HepG2 (cell line): ENCODE measurements around the gene RHOV. TPM values are rescaled to one million over a fixed set of nuclear protein-coding genes. Genes with fewer than 3 reads are reported as not detected.

ENCODE experiments used
- FOXA3 ChIP-seq: IDR thresholded peaks from 2 replicates; pipeline ENCODE4 v1.6.1; 2016; ENCODE audit warnings: missing genetic modification reagents, missing compliant biosample characterization
- FOXP4 ChIP-seq: sonication (generic); formaldehyde crosslinking; IDR thresholded peaks from 2 replicates; pipeline ENCODE4 v1.4.0; 2020; ENCODE audit warnings: missing genetic modification reagents
- GZF1 ChIP-seq: sonication (generic); formaldehyde crosslinking; IDR thresholded peaks from 2 replicates; pipeline ENCODE4 v1.5.1; 2020; ENCODE audit warnings: mild to moderate bottlenecking, missing genetic modification reagents
- HNRNPLL ChIP-seq: fragments of 200-400 bp; formaldehyde crosslinking; IDR thresholded peaks from 2 replicates; pipeline ENCODE4 v1.6.1; 2017; ENCODE audit warnings: mild to moderate bottlenecking, low read depth, low read length; ENCODE audit not compliant: poor library complexity, severe bottlenecking
- IRF9 ChIP-seq: sonication (generic); formaldehyde crosslinking; IDR thresholded peaks from 2 replicates; pipeline ENCODE4 v1.8.0; 2022; ENCODE audit warnings: missing genetic modification reagents, mild to moderate bottlenecking, borderline replicate concordance
- MTF2 ChIP-seq: sonication (generic); formaldehyde crosslinking; IDR thresholded peaks from 2 replicates; pipeline ENCODE4 v1.5.0; 2020; ENCODE audit warnings: missing genetic modification reagents, borderline replicate concordance
- PHF21A ChIP-seq: sonication (generic); formaldehyde crosslinking; IDR thresholded peaks from 2 replicates; pipeline ENCODE4 v1.5.0; 2020; ENCODE audit warnings: mild to moderate bottlenecking, missing genetic modification reagents
- POLR2AphosphoS5 ChIP-seq: IDR thresholded peaks from 2 replicates; pipeline ENCODE4 v1.6.1; 2012; ENCODE audit warnings: low read depth, low read length
- SALL1 ChIP-seq: sonication (generic); formaldehyde crosslinking; IDR thresholded peaks from 2 replicates; pipeline ENCODE4 v1.8.0; 2022; ENCODE audit warnings: mild to moderate bottlenecking, missing genetic modification reagents
- THAP11 ChIP-seq: IDR thresholded peaks from 2 replicates; pipeline ENCODE4 v1.6.1; 2016; ENCODE audit warnings: missing biosample characterization, missing genetic modification reagents
- XRCC5 ChIP-seq: fragments of 200-400 bp; formaldehyde crosslinking; optimal IDR thresholded peaks from 2 replicates; pipeline ENCODE3; 2017; ENCODE audit warnings: mild to moderate bottlenecking, low read length
- ZBTB14 ChIP-seq: sonication (generic); formaldehyde crosslinking; IDR thresholded peaks from 2 replicates; pipeline ENCODE4 v1.4.0; 2020; ENCODE audit warnings: missing genetic modification reagents
- ZFP91 ChIP-seq: sonication (generic); formaldehyde crosslinking; IDR thresholded peaks from 2 replicates; pipeline ENCODE4 v1.9.0; 2022; ENCODE audit warnings: missing genetic modification reagents, mild to moderate bottlenecking, borderline replicate concordance
- ZNF276 ChIP-seq: sonication (generic); formaldehyde crosslinking; IDR thresholded peaks from 2 replicates; pipeline ENCODE4 v1.4.0; 2020; ENCODE audit warnings: mild to moderate bottlenecking, low read depth, missing genetic modification reagents
- ZNF317 ChIP-seq: sonication (generic); formaldehyde crosslinking; IDR thresholded peaks from 2 replicates; pipeline ENCODE4 v1.5.0; 2020; ENCODE audit warnings: mild to moderate bottlenecking, missing genetic modification reagents
- ZNF430 ChIP-seq: sonication (generic); formaldehyde crosslinking; IDR thresholded peaks from 2 replicates; pipeline ENCODE4 v1.9.0; 2021; ENCODE audit warnings: mild to moderate bottlenecking, missing genetic modification reagents
- ZNF432 ChIP-seq: sonication (generic); formaldehyde crosslinking; IDR thresholded peaks from 2 replicates; pipeline ENCODE4 v1.5.0; 2020; ENCODE audit warnings: missing genetic modification reagents, mild to moderate bottlenecking, borderline replicate concordance
- ZNF558 ChIP-seq: sonication (generic); formaldehyde crosslinking; IDR thresholded peaks from 2 replicates; pipeline ENCODE4 v1.9.0; 2022; ENCODE audit warnings: mild to moderate bottlenecking, missing genetic modification reagents, borderline replicate concordance
- ZNF569 ChIP-seq: sonication (generic); formaldehyde crosslinking; IDR thresholded peaks from 2 replicates; pipeline ENCODE4 v1.5.0; 2020; ENCODE audit warnings: mild to moderate bottlenecking, missing genetic modification reagents, moderate library complexity, borderline replicate concordance
- ZSCAN21 ChIP-seq: sonication (generic); formaldehyde crosslinking; IDR thresholded peaks from 2 replicates; pipeline ENCODE4 v1.8.0; 2022; ENCODE audit warnings: mild to moderate bottlenecking, missing genetic modification reagents, moderate library complexity, borderline replicate concordance
- ZSCAN22 ChIP-seq: sonication (generic); formaldehyde crosslinking; IDR thresholded peaks from 2 replicates; pipeline ENCODE4 v1.4.0; 2020; ENCODE audit warnings: mild to moderate bottlenecking, missing genetic modification reagents
- polyA plus RNA-seq, 8 experiments: library from polyadenylated mRNA; depleted of rRNA in 3 of 8; stranded (reverse) in 7 of 8; unstranded in 1 of 8; fragments of >200 nt; fragmentation: Illumina TruSeq in 4 of 8; extraction: Trizol in 4 of 8; gene quantifications; 2 replicates each; pipeline versions ENCODE4 v1.2.1 to v1.2.3, GENCODE V29; 2011 to 2016; ENCODE audit warnings: low read depth in 4 of 8, missing spikeins in 1 of 8, mixed read lengths in 1 of 8; ENCODE audit not compliant: insufficient read depth in 1 of 8
- total RNA-seq, 5 experiments: library from RNA; depleted of rRNA; stranded (reverse); fragments of >200 nt; fragmentation: Illumina TruSeq; extraction: Trizol; gene quantifications; 2 replicates each; pipeline ENCODE4 v1.2.3, GENCODE V29; 2016; ENCODE audit warnings: low read depth in 1 of 5

The RHOV gene
- total and polyA plus RNA-seq, 2 of the 13 experiments (the other 11 are each of a cell fraction or from before 2014, with no cell fraction given) = 0.17 to 0.18 TPM

- TF ChIP-seq ZNF430 (CRISPR knock-in tag) (no peak), MTF2 (CRISPR knock-in tag) (no peak), POLR2AphosphoS5 (no peak), SALL1 (CRISPR knock-in tag) (no peak), IRF9 (CRISPR knock-in tag) (no peak), ZSCAN21 (CRISPR knock-in tag) (no peak), ZNF558 (no peak), HNRNPLL (no peak), ZSCAN22 (CRISPR knock-in tag) (no peak), XRCC5 (no peak), THAP11 (CRISPR knock-in tag) (no peak; the same call in 1 of the 2 replicates), ZBTB14 (CRISPR knock-in tag) (no peak), ZNF276 (CRISPR knock-in tag) (no peak), ZNF432 (CRISPR knock-in tag) (no peak), GZF1 (CRISPR knock-in tag) (no peak), ZFP91 (peak; percentile 42; the same call in 1 of the 2 replicates), ZNF317 (no peak), FOXA3 (no peak), ZNF569 (no peak), FOXP4 (0 out of 2 replicates have a peak, but pooled peaks have one; percentile 5), PHF21A (CRISPR knock-in tag) (no peak)
These were observed 33.2 kb upstream of the RHOV start (continued) for GRCh38 chr15:40906991-40907802.
